Mesendoderm (in vitro differentiated cells): ENCODE measurements around the gene ZFYVE27.
A peak's percentile ranks its signal among the peaks of the same experiment; 100 is the strongest.

Experiments
- DNase-seq: peaks from one replicate; pipeline ENCODE4 v3.0.0; 2013
- H2AK5ac ChIP-seq: 2 replicates; pipeline ENCODE4 v1.6.1; 2013; ENCODE audit warnings: low read length, inconsistent platforms
- H2BK120ac ChIP-seq: 2 replicates; pipeline ENCODE4 v1.6.1; 2013; ENCODE audit warnings: low read depth, mild to moderate bottlenecking, low read length, moderate library complexity, mixed read lengths
- H2BK15ac ChIP-seq: replicated peaks from 2 replicates; pipeline ENCODE4 v1.6.1; 2013; ENCODE audit warnings: low read depth, mild to moderate bottlenecking, moderate library complexity
- H2BK5ac ChIP-seq: 2 replicates; pipeline ENCODE4 v1.6.1; 2013; ENCODE audit warnings: low read length, inconsistent platforms
- H3K18ac ChIP-seq: 2 replicates; pipeline ENCODE4 v1.6.1; 2013; ENCODE audit warnings: mild to moderate bottlenecking, low read length, mixed read lengths
- H3K23ac ChIP-seq: one replicate; pipeline ENCODE4 v1.6.1; 2013; ENCODE audit warnings: low read length
- H3K27ac ChIP-seq: 2 replicates; pipeline ENCODE4 v1.5.1; 2013; ENCODE audit warnings: low read depth, mild to moderate bottlenecking, inconsistent platforms, low read length, moderate library complexity
- H3K27me3 ChIP-seq: 2 replicates; pipeline ENCODE4 v1.6.1; 2013; ENCODE audit warnings: low read length, control low read depth, mild to moderate bottlenecking, inconsistent platforms; ENCODE audit not compliant: insufficient read depth, poor library complexity
- H3K36me3 ChIP-seq: 2 replicates; pipeline ENCODE4 v1.6.1; 2013; ENCODE audit warnings: low read length, inconsistent platforms; ENCODE audit not compliant: control insufficient read depth, insufficient read depth
- H3K4ac ChIP-seq: one replicate; pipeline ENCODE4 v1.6.1; 2013; ENCODE audit warnings: low read depth, mild to moderate bottlenecking, low read length, moderate library complexity
- H3K4me1 ChIP-seq: 2 replicates; pipeline ENCODE4 v1.6.1; 2013; ENCODE audit warnings: low read depth, low read length, inconsistent platforms; ENCODE audit not compliant: control insufficient read depth
- H3K4me2 ChIP-seq: 2 replicates; pipeline ENCODE4 v1.6.1; 2013; ENCODE audit warnings: low read length
- H3K4me3 ChIP-seq: 2 replicates; pipeline ENCODE4 v1.5.1; 2013; ENCODE audit warnings: mild to moderate bottlenecking, low read length
- H3K56ac ChIP-seq: one replicate; pipeline ENCODE4 v1.6.1; 2013; ENCODE audit warnings: low read length
- H3K79me1 ChIP-seq: 2 replicates; pipeline ENCODE4 v1.6.1; 2013; ENCODE audit warnings: low read length, inconsistent platforms
- H3K79me2 ChIP-seq: 2 replicates; pipeline ENCODE4 v1.6.1; 2013; ENCODE audit warnings: mild to moderate bottlenecking, low read length; ENCODE audit not compliant: control insufficient read depth, insufficient read depth
- H3K9ac ChIP-seq: 2 replicates; pipeline ENCODE4 v1.6.1; 2013; ENCODE audit warnings: low read length, inconsistent platforms
- H4K5ac ChIP-seq: one replicate; pipeline ENCODE4 v1.6.1; 2013; ENCODE audit warnings: low read length
- H4K8ac ChIP-seq: one replicate; pipeline ENCODE4 v1.6.1; 2013; ENCODE audit warnings: low read depth, mild to moderate bottlenecking, control low read depth, low read length, moderate library complexity
- WGBS: extraction: QIAGEN DNeasy Blood & Tissue Kit; methylation state at CpG from one replicate; pipeline ENCODE4 v1.1.7; 2013; ENCODE audit warnings: low lambda C conversion rate, missing lambda C conversion rate; ENCODE audit not compliant: insufficient coverage; ENCODE audit errors: extremely low coverage; 5-methylcytosine and 5-hydroxymethylcytosine counted together

The ZFYVE27 gene

GRCh38 chr10:97784200-97784810, 47.4 kb downstream of the ZFYVE27 start:
- no peak overlapping the region for H3K9ac ChIP-seq
- H3K56ac ChIP-seq: no peak overlapping the region
- H4K8ac ChIP-seq: no peak overlapping the region
- H3K4ac ChIP-seq: no peak overlapping the region
- H3K36me3 ChIP-seq: no peaks in the 10 kb centered on the region
- no peak overlapping the region for H2BK15ac ChIP-seq
- H3K27ac ChIP-seq: no peak overlapping the region
- WGBS: no CpG with 5 or more reads among the region's 9 CpGs
- DNase-seq: no peak
- peaks cover 10% of the 10 kb centered on the region for H3K4me1 ChIP-seq
- H3K79me2 ChIP-seq: no peaks in the 10 kb centered on the region
- H3K4me3 ChIP-seq: no peak overlapping the region
- no peak overlapping the region for H2AK5ac ChIP-seq
- no peak overlapping the region for H3K23ac ChIP-seq
- no peak overlapping the region for H3K4me2 ChIP-seq
- H2BK5ac ChIP-seq: no peak overlapping the region
- no peaks in the 10 kb centered on the region for H3K79me1 ChIP-seq
- H3K18ac ChIP-seq: no peak overlapping the region
- no peaks in the 10 kb centered on the region for H3K27me3 ChIP-seq
- no peak overlapping the region for H2BK120ac ChIP-seq
- no peak overlapping the region for H4K5ac ChIP-seq

DNA sequence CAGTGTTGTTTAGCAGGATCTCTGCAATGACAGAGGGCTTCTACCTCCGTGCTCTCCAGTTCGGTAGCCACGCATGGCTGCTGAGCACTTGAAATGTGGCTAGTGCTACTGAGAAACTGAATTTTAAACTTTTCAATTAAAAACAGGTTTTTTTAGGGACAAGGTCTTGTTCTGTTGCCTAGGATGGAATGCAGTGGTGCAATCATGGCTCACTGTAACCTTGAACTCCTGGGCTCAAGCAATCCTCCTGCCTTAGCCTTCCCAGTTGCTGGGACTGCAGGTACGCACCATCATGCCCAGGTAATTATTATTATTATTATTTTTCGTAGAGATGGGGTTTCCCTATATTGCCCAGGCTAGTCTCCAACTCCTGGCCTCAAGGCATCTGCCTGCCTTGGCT, 48.3 kb downstream of the ZFYVE27 start:
- Histone ChIP-seq H3K79me1 (no peaks in the 10 kb centered on the region), H3K4me3 (no peak overlapping the region), H4K8ac (no peak overlapping the region), H3K4me2 (no peak overlapping the region), H3K4me1 (peaks cover 10% of the 10 kb centered on the region), H3K79me2 (no peaks in the 10 kb centered on the region), H2BK15ac (no peak overlapping the region), H3K27ac (no peak overlapping the region), H2BK120ac (no peak overlapping the region), H3K27me3 (no peaks in the 10 kb centered on the region), H3K56ac (no peak overlapping the region), H3K23ac (no peak overlapping the region), H3K18ac (no peak overlapping the region), H3K36me3 (no peaks in the 10 kb centered on the region), H4K5ac (no peak overlapping the region), H3K4ac (no peak overlapping the region), H2BK5ac (no peak overlapping the region), H2AK5ac (no peak overlapping the region), H3K9ac (no peak overlapping the region)
- no peak for DNase-seq
- WGBS: no CpG with 5 or more reads among the region's 5 CpGs

GRCh38 chr10:97785731-97786130, 48.8 kb downstream of the ZFYVE27 start:
- Histone ChIP-seq H2BK5ac (no peak overlapping the region), H3K79me1 (no peaks in the 10 kb centered on the region), H3K4ac (no peak overlapping the region), H3K36me3 (no peaks in the 10 kb centered on the region), H3K9ac (no peak overlapping the region), H2AK5ac (no peak overlapping the region), H3K79me2 (no peaks in the 10 kb centered on the region), H3K18ac (no peak overlapping the region), H3K27me3 (no peaks in the 10 kb centered on the region), H3K23ac (no peak overlapping the region), H4K8ac (no peak overlapping the region), H3K4me3 (no peak overlapping the region), H3K27ac (no peak overlapping the region), H2BK120ac (no peak overlapping the region), H4K5ac (no peak overlapping the region), H2BK15ac (no peak overlapping the region), H3K4me1 (peaks cover 10% of the 10 kb centered on the region), H3K4me2 (no peak overlapping the region), H3K56ac (no peak overlapping the region)
- DNase-seq: no peak
- no CpG with 5 or more reads among the region's 9 CpGs for WGBS

DNA sequence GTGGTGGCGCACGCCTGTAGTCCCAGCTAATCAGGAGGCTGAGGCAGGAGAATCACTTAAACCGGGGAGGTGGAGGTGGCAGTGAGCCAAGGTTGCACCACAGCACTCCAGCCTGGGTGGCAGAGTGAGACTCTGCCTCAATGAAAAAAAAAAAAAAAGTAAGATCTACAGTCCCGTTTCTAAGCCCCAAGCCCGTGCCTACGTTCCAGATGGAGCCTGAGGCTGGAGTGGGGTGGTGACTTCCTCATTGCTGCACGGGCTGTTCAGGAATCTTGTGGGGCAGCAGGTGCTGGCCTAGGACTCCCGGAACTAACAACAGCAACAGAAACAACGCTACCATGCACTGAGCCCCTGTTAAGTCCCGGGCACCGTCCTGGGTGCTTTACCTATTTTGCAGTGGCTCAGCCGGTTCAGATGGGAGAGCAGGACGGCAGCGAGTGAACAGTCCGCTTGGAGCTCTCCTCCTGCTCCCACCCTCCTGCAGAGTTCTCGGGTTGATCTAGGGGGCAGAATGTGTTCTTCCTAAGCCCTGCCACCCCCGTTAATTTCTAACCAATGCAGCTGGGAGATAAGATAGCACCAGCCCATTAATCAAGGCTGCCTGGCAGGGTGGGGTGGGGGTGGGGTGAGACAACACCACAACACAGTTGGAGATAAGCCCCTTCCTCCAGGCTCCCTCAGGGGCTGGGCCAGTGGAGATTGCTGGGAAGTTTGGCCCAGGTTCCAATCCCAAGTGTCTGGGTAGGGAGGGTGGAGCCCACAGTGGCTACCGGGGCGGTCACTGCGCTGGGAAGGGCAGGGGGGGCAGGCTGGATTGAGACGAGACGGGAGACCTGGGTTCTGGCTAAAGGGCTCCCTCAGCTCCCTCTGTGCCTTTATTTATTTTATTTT, 51.9 kb downstream of the ZFYVE27 start:
- Histone ChIP-seq H3K4me1 (peaks cover 2% of the 10 kb centered on the region), H3K36me3 (no peaks in the 10 kb centered on the region), H3K4me3 (no peak overlapping the region), H3K4me2 (no peak overlapping the region), H2BK120ac (no peak overlapping the region), H2BK5ac (no peak overlapping the region), H3K4ac (no peak overlapping the region), H2AK5ac (no peak overlapping the region), H3K23ac (no peak overlapping the region), H3K9ac (no peak overlapping the region), H2BK15ac (no peak overlapping the region), H3K18ac (no peak overlapping the region), H4K5ac (no peak overlapping the region), H3K79me2 (no peaks in the 10 kb centered on the region), H4K8ac (no peak overlapping the region), H3K27me3 (no peaks in the 10 kb centered on the region), H3K27ac (no peak overlapping the region), H3K56ac (no peak overlapping the region), H3K79me1 (no peaks in the 10 kb centered on the region)
- peak; percentile 91 for DNase-seq
- WGBS: no CpG with 5 or more reads among the region's 22 CpGs

- no peak overlapping the region for H3K56ac ChIP-seq
- H3K79me1 ChIP-seq: no peaks in the 10 kb centered on the region
- H3K79me2 ChIP-seq: no peaks in the 10 kb centered on the region
- H3K27me3 ChIP-seq: no peaks in the 10 kb centered on the region
- H3K18ac ChIP-seq: no peak overlapping the region
- peaks cover 2% of the 10 kb centered on the region for H3K4me1 ChIP-seq
- H4K5ac ChIP-seq: no peak overlapping the region
- no peaks in the 10 kb centered on the region for H3K36me3 ChIP-seq
- no peak overlapping the region for H3K23ac ChIP-seq
- H3K4me3 ChIP-seq: no peak overlapping the region
- H2BK15ac ChIP-seq: no peak overlapping the region
- no peak overlapping the region for H3K4ac ChIP-seq
- H2AK5ac ChIP-seq: no peak overlapping the region
- H4K8ac ChIP-seq: no peak overlapping the region
- H3K27ac ChIP-seq: no peak overlapping the region
- H3K4me2 ChIP-seq: no peak overlapping the region
- WGBS: no CpG with 5 or more reads among the region's 6 CpGs
- no peak for DNase-seq
- H2BK120ac ChIP-seq: no peak overlapping the region
- no peak overlapping the region for H2BK5ac ChIP-seq
- no peak overlapping the region for H3K9ac ChIP-seq
Measured at GRCh38 chr10:97789770-97790397, 53.0 kb downstream of the ZFYVE27 start.
